IMR-90 (cell line): Measurements from ENCODE around the gene SLIT3. TPM values are rescaled to one million over a fixed set of nuclear protein-coding genes. Genes with fewer than 3 reads are reported as not detected.

Experiments
- ATAC-seq: fragments of 200-7000 bp; cut with Tn5 transposase; 2 replicates; pipeline ENCODE4 v1.9.1; 2020; ENCODE audit warnings: low read depth, mild to moderate bottlenecking, moderate library complexity
- BruUV-seq: library from RNA; stranded (reverse); fragments of 400-500 nt; replicated peaks from 2 replicates; lab custom pipeline; 2021; lab: Mats Ljungman, UMichigan
- CTCF ChIA-PET: fragments of 300-600 bp; formaldehyde crosslinking; extraction: SDS; loops from one replicate; lab custom pipeline; 2021; ENCODE audit warnings: antibody characterized with exemption; lab: Yijun Ruan, JAX
- POLR2A ChIA-PET: fragments of 300-600 bp; sonication (Branson Sonifier 250); formaldehyde crosslinking; loops from one replicate; lab custom pipeline; 2022; ENCODE audit warnings: antibody characterized with exemption; ENCODE audit not compliant: unreplicated experiment; lab: Charles Lee
- DNase-seq: peaks from one replicate; pipeline ENCODE4 v3.0.0; 2013
- H2AFZ ChIP-seq: replicated peaks from 2 replicates; pipeline ENCODE3; 2013; ENCODE audit warnings: low read length, mild to moderate bottlenecking; ENCODE audit not compliant: poor library complexity
- H2AK5ac ChIP-seq: 2 replicates; pipeline ENCODE4 v1.6.1; 2013; ENCODE audit warnings: low read depth, low read length, inconsistent platforms
- H2AK9ac ChIP-seq: replicated peaks from 2 replicates; pipeline ENCODE3; 2013; ENCODE audit warnings: mild to moderate bottlenecking, low read depth, low read length, moderate library complexity; ENCODE audit not compliant: poor library complexity
- H2BK120ac ChIP-seq: 2 replicates; pipeline ENCODE4 v1.6.1; 2013; ENCODE audit warnings: low read depth, low read length, inconsistent platforms
- H2BK15ac ChIP-seq: 3 replicates; pipeline ENCODE4 v1.6.1; 2013; ENCODE audit warnings: low read depth, low read length, inconsistent platforms
- H2BK20ac ChIP-seq: 2 replicates; pipeline ENCODE4 v1.6.1; 2013; ENCODE audit warnings: low read depth, mild to moderate bottlenecking, inconsistent platforms, low read length, moderate library complexity
- H2BK5ac ChIP-seq: 2 replicates; pipeline ENCODE4 v1.6.1; 2013; ENCODE audit warnings: mild to moderate bottlenecking, low read depth, low read length, inconsistent platforms; ENCODE audit not compliant: poor library complexity, severe bottlenecking
- H3K14ac ChIP-seq: replicated peaks from 2 replicates; pipeline ENCODE4 v1.6.1; 2013; ENCODE audit warnings: low read depth, low read length, inconsistent platforms
- H3K18ac ChIP-seq: 2 replicates; pipeline ENCODE4 v1.6.1; 2013; ENCODE audit warnings: low read depth, low read length, control low read depth
- H3K23ac ChIP-seq: 2 replicates; pipeline ENCODE4 v1.6.1; 2013; ENCODE audit warnings: low read depth, low read length, inconsistent platforms
- H3K27ac ChIP-seq: 2 replicates; pipeline ENCODE4 v1.5.1; 2013; ENCODE audit warnings: mild to moderate bottlenecking, control low read depth, low read length; ENCODE audit not compliant: insufficient read depth
- H3K27me3 ChIP-seq: 2 replicates; pipeline ENCODE4 v1.6.1; 2013; ENCODE audit warnings: low read length; ENCODE audit not compliant: control insufficient read depth, insufficient read depth
- H3K36me3 ChIP-seq: 2 replicates; pipeline ENCODE4 v1.6.1; 2013; ENCODE audit warnings: low read length, mixed read lengths; ENCODE audit not compliant: control insufficient read depth, insufficient read depth
- H3K4ac ChIP-seq: 2 replicates; pipeline ENCODE4 v1.6.1; 2013; ENCODE audit warnings: low read depth, low read length, inconsistent platforms
- H3K4me1 ChIP-seq: 2 replicates; pipeline ENCODE4 v1.6.1; 2013; ENCODE audit warnings: low read length, mixed read lengths; ENCODE audit not compliant: control insufficient read depth, insufficient read depth
- H3K4me2 ChIP-seq: 2 replicates; pipeline ENCODE4 v1.6.1; 2013; ENCODE audit warnings: low read depth, mild to moderate bottlenecking, control low read depth, low read length, moderate library complexity
- H3K4me3 ChIP-seq: 2 replicates; pipeline ENCODE4 v1.5.1; 2013; ENCODE audit warnings: low read depth, mild to moderate bottlenecking, control low read depth, low read length, moderate library complexity; ENCODE audit not compliant: insufficient read depth
- H3K56ac ChIP-seq: 2 replicates; pipeline ENCODE4 v1.6.1; 2013; ENCODE audit warnings: low read length, inconsistent platforms; ENCODE audit not compliant: insufficient read depth; ENCODE audit errors: extremely low read depth
- H3K79me1 ChIP-seq, 2 experiments: 2 replicates each; pipeline ENCODE4 v1.6.1; 2013; ENCODE audit warnings: low read length in 2 of 2, inconsistent platforms in 1 of 2, low read depth in 1 of 2
- H3K9ac ChIP-seq: 2 replicates; pipeline ENCODE4 v1.6.1; 2013; ENCODE audit warnings: low read depth, low read length, control low read depth
- H3K9me1 ChIP-seq: 2 replicates; pipeline ENCODE4 v1.6.1; 2013; ENCODE audit warnings: low read length, inconsistent platforms; ENCODE audit not compliant: insufficient read depth
- H3K9me3 ChIP-seq: 2 replicates; pipeline ENCODE4 v1.6.1; 2013; ENCODE audit warnings: low read length; ENCODE audit not compliant: control insufficient read depth, insufficient read depth
- H4K20me1 ChIP-seq: 2 replicates; pipeline ENCODE4 v1.6.1; 2013; ENCODE audit warnings: low read length, inconsistent platforms; ENCODE audit not compliant: insufficient read depth
- H4K5ac ChIP-seq: 2 replicates; pipeline ENCODE4 v1.6.1; 2013; ENCODE audit warnings: mild to moderate bottlenecking, low read depth, low read length, control low read depth
- H4K8ac ChIP-seq, 2 experiments: 2 replicates each; pipeline ENCODE4 v1.6.1; 2013; ENCODE audit warnings: low read depth in 2 of 2, low read length in 2 of 2, control low read depth in 1 of 2, inconsistent platforms in 1 of 2
- H4K91ac ChIP-seq: 2 replicates; pipeline ENCODE4 v1.6.1; 2013; ENCODE audit warnings: low read depth, low read length, inconsistent platforms; ENCODE audit not compliant: insufficient read depth
- BHLHE40 ChIP-seq: fragments of 150-350 bp; IDR thresholded peaks from 2 replicates; pipeline ENCODE4 v1.6.1; 2016; ENCODE audit warnings: mild to moderate bottlenecking, low read depth, low read length
- CEBPB ChIP-seq: IDR thresholded peaks from 2 replicates; pipeline ENCODE4 v1.6.1; 2012; ENCODE audit warnings: low read depth, low read length, improper control_type of control experiment
- CHD1 ChIP-seq: IDR thresholded peaks from 2 replicates; pipeline ENCODE4 v1.6.1; 2012; ENCODE audit warnings: low read depth, low read length, improper control_type of control experiment
- CTCF ChIP-seq: conservative IDR thresholded peaks from 2 replicates; pipeline ENCODE4 v1.5.1; 2012; ENCODE audit warnings: mild to moderate bottlenecking, low read depth, low read length, improper control_type of control experiment
- FOS ChIP-seq: fragments of 150-350 bp; IDR thresholded peaks from 2 replicates; pipeline ENCODE4 v1.6.1; 2016; ENCODE audit warnings: low read depth, low read length
- MAFK ChIP-seq: IDR thresholded peaks from 2 replicates; pipeline ENCODE4 v1.6.1; 2012; ENCODE audit warnings: low read depth, low read length, improper control_type of control experiment
- MAZ ChIP-seq: IDR thresholded peaks from 2 replicates; pipeline ENCODE4 v1.6.1; 2012; ENCODE audit warnings: low read depth, mild to moderate bottlenecking, low read length, improper control_type of control experiment, moderate library complexity, borderline replicate concordance
- MXI1 ChIP-seq: IDR thresholded peaks from 2 replicates; pipeline ENCODE4 v1.6.1; 2012; ENCODE audit warnings: low read depth, mild to moderate bottlenecking, low read length, moderate library complexity, borderline replicate concordance
- NFE2L2 ChIP-seq: fragments of 150-350 bp; IDR thresholded peaks from 2 replicates; pipeline ENCODE4 v1.6.1; 2016; ENCODE audit warnings: low read depth, mild to moderate bottlenecking, low read length
- POLR2A ChIP-seq: IDR thresholded peaks from 2 replicates; pipeline ENCODE4 v1.6.1; 2012; ENCODE audit warnings: mild to moderate bottlenecking, low read depth, low read length
- RAD21 ChIP-seq: IDR thresholded peaks from 2 replicates; pipeline ENCODE4 v1.6.1; 2012; ENCODE audit warnings: low read length, improper control_type of control experiment
- RCOR1 ChIP-seq: IDR thresholded peaks from 2 replicates; pipeline ENCODE4 v1.6.1; 2012; ENCODE audit warnings: mild to moderate bottlenecking, low read length, improper control_type of control experiment; ENCODE audit not compliant: insufficient replicate concordance
- RFX5 ChIP-seq: IDR thresholded peaks from 2 replicates; pipeline ENCODE4 v1.8.0; 2012; ENCODE audit warnings: low read depth, mild to moderate bottlenecking, low read length, moderate library complexity
- SMC3 ChIP-seq: fragments of 150-350 bp; IDR thresholded peaks from 2 replicates; pipeline ENCODE4 v1.6.1; 2016; ENCODE audit warnings: low read depth, mild to moderate bottlenecking, antibody characterized with exemption, low read length, moderate library complexity
- USF2 ChIP-seq: fragments of 150-350 bp; IDR thresholded peaks from 2 replicates; pipeline ENCODE4 v1.6.1; 2017; ENCODE audit warnings: mild to moderate bottlenecking, antibody characterized with exemption, low read length, low read depth
- WGBS, 2 experiments: methylation state at CpG; one replicate each; pipeline versions ENCODE4 v1.1.5 to v1.1.7; 2013; ENCODE audit warnings: missing lambda C conversion rate in 2 of 2; ENCODE audit not compliant: insufficient read length in 1 of 2; ENCODE audit errors: extremely low coverage in 2 of 2; 5-methylcytosine and 5-hydroxymethylcytosine counted together
- dilution Hi-C: fragments of 300-500 bp; cut with HindIII; formaldehyde crosslinking; loops from one replicate; pipeline ENCODE4 v1.14.3; 2018; ENCODE audit warnings: low sequenced_read_pairs; ENCODE audit not compliant: unreplicated experiment
- in situ Hi-C: fragments of 300-500 bp; cut with MboI; formaldehyde crosslinking; loops from 3 replicates; pipeline ENCODE4 v1.14.3; 2019; ENCODE audit warnings: low sequenced_read_pairs, inconsistent platforms, mixed read lengths
- intact Hi-C: fragments of 100-400 bp; cut with micrococcal nuclease; formaldehyde crosslinking; loops from 2 replicates; pipeline ENCODE4 v1.10.0; 2022
- polyA plus RNA-seq, 3 experiments: library from polyadenylated mRNA; depleted of rRNA; stranded (reverse); fragments of >200 nt; gene quantifications; 2 replicates each; pipeline ENCODE4 v1.2.3, GENCODE V29; 2012; ENCODE audit warnings: low replicate concordance in 1 of 3
- total RNA-seq: library from RNA; depleted of rRNA; stranded (reverse); fragments of >200 nt; gene quantifications from 2 replicates; pipeline ENCODE4 v1.2.3, GENCODE V29; 2012
- TF ChIP-seq, protein P1 (sequence below): fragments of 150-350 bp; IDR thresholded peaks from 2 replicates; pipeline ENCODE4 v1.6.1; 2016; ENCODE audit warnings: low read depth, mild to moderate bottlenecking, low read length, moderate library complexity, borderline replicate concordance

SLIT3 gene
- total and polyA plus RNA-seq, 2 of the 4 experiments (the other 2 are of a cell fraction): 0.18 to 0.50 TPM

GRCh38 chr5:168985454-168985853 is 315.5 kb downstream of the SLIT3 start:
- H3K27me3 ChIP-seq: peaks cover 3% of the 10 kb centered on the region; the same call in 1 of the 2 replicates
- no peak overlapping the region for H3K4me2 ChIP-seq
- H3K4ac ChIP-seq: no peak overlapping the region
- no peak overlapping the region for H4K91ac ChIP-seq
- no peaks in the 10 kb centered on the region for H3K9me3 ChIP-seq
- H3K4me3 ChIP-seq: no peak overlapping the region
- no peak overlapping the region for H3K56ac ChIP-seq
- H2AK9ac ChIP-seq: no peak overlapping the region
- H3K9me1 ChIP-seq: no peaks in the 10 kb centered on the region
- H3K36me3 ChIP-seq: no peaks in the 10 kb centered on the region
- dilution Hi-C loops: no loop called here
- no peak overlapping the region for H4K8ac ChIP-seq
- intact Hi-C loops: loop anchor here (5.0 to 10.0 kb wide), 4 partner anchors 281 to 1089 kb away; no protein-coding TSS in a partner anchor
- DNase-seq (no peak), ATAC-seq (no peak)
- H3K4me1 ChIP-seq: no peaks in the 10 kb centered on the region
- H4K20me1 ChIP-seq: no peaks in the 10 kb centered on the region
- no CpG with 5 or more reads among the region's 5 CpGs for WGBS, 2 experiments
- no peak overlapping the region for H3K23ac ChIP-seq
- in situ Hi-C loops: loop anchor here (5.0 kb wide), 1 partner anchor 597 kb away; the partner anchor contains the start of gene SPDL1
- H3K18ac ChIP-seq: no peak overlapping the region
- BruUV-seq: no TSS peak
- no peak overlapping the region for H2BK15ac ChIP-seq
- H2AK5ac ChIP-seq: no peak overlapping the region
- no peaks in the 10 kb centered on the region for H3K79me1 ChIP-seq
- H3K27ac ChIP-seq: no peak overlapping the region
- CTCF ChIA-PET: no interaction called here
- H4K5ac ChIP-seq: no peak overlapping the region
- no peak overlapping the region for H2AFZ ChIP-seq
- POLR2A ChIA-PET: no interaction called here
- no peak overlapping the region for H3K9ac ChIP-seq
- no peak overlapping the region for H3K14ac ChIP-seq
- H2BK120ac ChIP-seq: no peak overlapping the region
- no peak overlapping the region for H2BK5ac ChIP-seq
- TF ChIP-seq MXI1 (no peak), BHLHE40 (no peak), RCOR1 (no peak), RFX5 (no peak), CTCF (no peak), NFE2L2 (no peak), RAD21 (no peak), CHD1 (no peak), MAFK (no peak), CEBPB (no peak), MAZ (no peak), SMC3 (no peak), USF2 (no peak), FOS (no peak), POLR2A (no peak)
- TF ChIP-seq, protein P1, sequence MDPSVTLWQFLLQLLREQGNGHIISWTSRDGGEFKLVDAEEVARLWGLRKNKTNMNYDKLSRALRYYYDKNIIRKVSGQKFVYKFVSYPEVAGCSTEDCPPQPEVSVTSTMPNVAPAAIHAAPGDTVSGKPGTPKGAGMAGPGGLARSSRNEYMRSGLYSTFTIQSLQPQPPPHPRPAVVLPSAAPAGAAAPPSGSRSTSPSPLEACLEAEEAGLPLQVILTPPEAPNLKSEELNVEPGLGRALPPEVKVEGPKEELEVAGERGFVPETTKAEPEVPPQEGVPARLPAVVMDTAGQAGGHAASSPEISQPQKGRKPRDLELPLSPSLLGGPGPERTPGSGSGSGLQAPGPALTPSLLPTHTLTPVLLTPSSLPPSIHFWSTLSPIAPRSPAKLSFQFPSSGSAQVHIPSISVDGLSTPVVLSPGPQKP: no peak
- H2BK20ac ChIP-seq: no peak overlapping the region
